Smooth muscle cell (in vitro differentiated cells): ENCODE results near the gene RHBDD2. TPM values are rescaled to one million over a fixed set of nuclear protein-coding genes. Genes with fewer than 3 reads are reported as not detected.

Experiments used
- DNase-seq: peaks from one replicate; lab custom pipeline; 2025; ENCODE audit not compliant: unreplicated experiment; lab: John Stamatoyannopoulos, UW
- H2AFZ ChIP-seq: fragments of 200-600 bp; sonication (generic); 2 replicates; pipeline ENCODE4 v1.6.0; 2016; ENCODE audit warnings: antibody characterized with exemption, low read depth, mild to moderate bottlenecking
- H3F3A ChIP-seq: fragments of 200-600 bp; sonication (generic); 2 replicates; pipeline ENCODE4 v1.6.0; 2017; ENCODE audit warnings: antibody characterized with exemption, low read depth
- H3K27ac ChIP-seq: fragments of 200-600 bp; sonication (generic); 2 replicates; pipeline ENCODE4 v1.5.1; 2016; ENCODE audit warnings: low read depth, mild to moderate bottlenecking
- H3K27me3 ChIP-seq: fragments of 200-600 bp; sonication (generic); 2 replicates; pipeline ENCODE4 v1.6.1; 2016; ENCODE audit warnings: low read depth, mild to moderate bottlenecking
- H3K36me3 ChIP-seq: fragments of 200-600 bp; sonication (generic); 2 replicates; pipeline ENCODE4 v1.5.1; 2016; ENCODE audit warnings: low read depth
- H3K4me1 ChIP-seq: fragments of 200-600 bp; sonication (generic); 2 replicates; pipeline ENCODE4 v1.5.1; 2016; ENCODE audit warnings: low read depth
- H3K4me2 ChIP-seq: fragments of 200-600 bp; sonication (generic); 2 replicates; pipeline ENCODE4 v1.6.0; 2016; ENCODE audit warnings: mild to moderate bottlenecking
- H3K4me3 ChIP-seq: fragments of 200-600 bp; sonication (generic); 2 replicates; pipeline ENCODE4 v1.5.1; 2016; ENCODE audit warnings: mild to moderate bottlenecking
- H3K79me2 ChIP-seq: fragments of 200-600 bp; sonication (generic); 2 replicates; pipeline ENCODE4 v1.6.0; 2016; ENCODE audit warnings: low read depth, mild to moderate bottlenecking
- H3K9ac ChIP-seq: fragments of 200-600 bp; sonication (generic); 2 replicates; pipeline ENCODE4 v1.6.0; 2016; ENCODE audit warnings: low read depth
- H3K9me3 ChIP-seq: fragments of 200-600 bp; sonication (generic); replicated peaks from 2 replicates; pipeline ENCODE4 v1.5.1; 2016; ENCODE audit warnings: low read depth
- H4K20me1 ChIP-seq: fragments of 200-600 bp; sonication (generic); 2 replicates; pipeline ENCODE4 v1.6.0; 2016; ENCODE audit warnings: low read depth
- CTCF ChIP-seq: fragments of 200-600 bp; sonication (generic); IDR thresholded peaks from 2 replicates; pipeline ENCODE4 v1.5.1; 2017; ENCODE audit warnings: borderline replicate concordance, mild to moderate bottlenecking, antibody characterized with exemption; ENCODE audit not compliant: insufficient read depth, poor library complexity, severe bottlenecking
- WGBS: methylation state at CpG from one replicate; pipeline ENCODE4 v1.1.7; 2016; ENCODE audit warnings: low lambda C conversion rate; 5-methylcytosine and 5-hydroxymethylcytosine counted together
- polyA plus RNA-seq: library from polyadenylated mRNA; unstranded; fragments of >200 nt; fragmentation: Nextera tagmentation; extraction: Ambion mirVana; gene quantifications from 2 replicates; pipeline ENCODE4 v1.2.1, GENCODE V29; 2016
- total RNA-seq: library from RNA; depleted of rRNA; stranded (reverse); fragments of >200 nt; gene quantifications from 2 replicates; pipeline ENCODE4 v1.2.3, GENCODE V29; 2014

RHBDD2 gene
- total and polyA plus RNA-seq, 2 experiments from 2014 or later: 43.9 to 105 TPM

DNA sequence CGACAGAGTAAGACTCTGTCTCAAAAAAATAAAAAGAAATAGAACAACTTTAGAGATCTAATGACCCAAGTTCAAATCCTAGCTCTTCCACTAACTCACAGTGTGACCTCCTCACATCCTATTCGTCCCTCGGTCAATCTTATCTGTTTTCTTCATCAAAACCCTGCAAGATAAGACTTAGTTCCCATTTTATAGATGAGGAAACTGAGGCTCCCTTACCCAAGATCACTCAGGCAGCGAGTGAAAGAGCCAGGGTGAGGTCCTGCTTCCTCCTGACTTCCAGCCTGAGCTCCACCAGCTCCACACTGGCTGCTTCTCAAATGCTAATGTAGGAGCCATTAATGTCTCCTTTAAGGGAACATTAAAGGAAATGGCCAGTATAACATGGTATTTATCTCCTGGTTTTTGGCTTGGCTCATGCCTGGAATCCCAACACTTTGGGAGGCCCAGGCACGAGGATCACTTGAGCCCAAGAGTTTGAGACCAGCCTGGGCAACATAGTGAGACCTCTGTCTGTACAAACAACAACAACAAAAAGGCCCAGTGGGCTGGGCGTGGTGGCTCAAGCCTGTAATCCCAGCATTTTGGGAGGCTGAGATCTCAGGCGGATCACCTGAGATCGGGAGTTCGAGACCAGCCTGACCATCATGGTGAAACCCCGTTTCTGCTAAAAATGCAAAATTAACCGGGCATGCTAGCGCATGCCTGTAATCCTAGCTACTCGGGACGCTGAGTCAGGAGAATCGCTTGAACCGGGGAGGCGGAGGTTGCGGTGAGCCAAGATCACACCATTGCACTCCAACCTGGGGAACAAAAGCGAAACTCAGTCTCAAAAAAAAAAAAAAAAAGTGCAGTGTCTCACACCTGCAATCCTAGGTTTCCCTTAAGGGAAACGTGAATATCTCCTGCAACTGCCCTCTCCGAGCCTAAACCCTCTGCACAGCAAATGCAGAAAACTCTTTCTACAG, 3.4 kb upstream of the RHBDD2 start:
- TF ChIP-seq CTCF: no peak

GRCh38 chr7:75876126-75876881, 2.5 kb upstream of the RHBDD2 start:
- H3K4me3 ChIP-seq: no peak overlapping the region
- no peaks in the 10 kb centered on the region for H3F3A ChIP-seq
- no peak for TF ChIP-seq CTCF
- H3K27me3 ChIP-seq: no peaks in the 10 kb centered on the region
- DNase-seq: no peak
- no peak overlapping the region for H3K27ac ChIP-seq
- no peaks in the 10 kb centered on the region for H3K36me3 ChIP-seq
- no peak overlapping the region for H3K4me2 ChIP-seq
- 84% methylated on average over 11 of the region's 11 CpGs for WGBS
- H3K9ac ChIP-seq: no peak overlapping the region
- H3K4me1 ChIP-seq: peaks cover 18% of the 10 kb centered on the region
- H4K20me1 ChIP-seq: peaks cover 6% of the 10 kb centered on the region
- H3K79me2 ChIP-seq: peaks cover 21% of the 10 kb centered on the region
- no peaks in the 10 kb centered on the region for H3K9me3 ChIP-seq
- no peak overlapping the region for H2AFZ ChIP-seq

More for the DNA sequence above, 3.4 kb upstream of the RHBDD2 start:
- H3K36me3 ChIP-seq: no peaks in the 10 kb centered on the region
- H3K4me3 ChIP-seq: no peak overlapping the region
- H4K20me1 ChIP-seq: peaks cover 3% of the 10 kb centered on the region
- H3K4me1 ChIP-seq: peaks cover 9% of the 10 kb centered on the region
- H2AFZ ChIP-seq: no peak overlapping the region
- DNase-seq: no peak
- WGBS: 93% methylated on average over 21 of the region's 21 CpGs
- no peaks in the 10 kb centered on the region for H3K9me3 ChIP-seq
- H3K9ac ChIP-seq: no peak overlapping the region
- peaks cover 15% of the 10 kb centered on the region for H3K79me2 ChIP-seq
- H3F3A ChIP-seq: no peaks in the 10 kb centered on the region
- H3K27me3 ChIP-seq: no peaks in the 10 kb centered on the region
- H3K27ac ChIP-seq: no peak overlapping the region
- no peak overlapping the region for H3K4me2 ChIP-seq

DNA sequence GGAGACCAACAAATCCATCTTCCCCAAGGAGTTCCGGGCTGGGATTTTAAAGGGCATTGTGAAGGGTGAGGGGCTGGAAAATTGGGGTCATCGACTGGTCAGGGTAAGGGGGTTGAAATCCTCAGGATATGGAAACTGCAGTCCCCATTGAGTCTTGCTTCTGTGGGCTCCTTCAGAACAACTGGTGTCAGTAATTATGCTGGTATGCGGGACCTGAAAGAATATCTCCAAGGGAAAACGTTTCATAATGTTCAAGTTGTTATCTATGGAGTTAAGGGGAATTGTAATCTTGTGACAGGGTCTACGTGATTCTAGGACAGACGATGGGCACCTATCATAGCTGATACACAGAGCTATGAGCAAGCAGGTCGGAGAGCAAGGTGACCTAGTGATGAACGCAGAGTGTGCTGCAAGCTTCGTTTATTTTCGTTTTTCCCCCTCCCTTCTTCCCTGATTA, 494 bp upstream of the RHBDD2 start:
- H3K27ac ChIP-seq: peak overlapping the region; percentile 10
- peak overlapping the region; percentile 94 for H2AFZ ChIP-seq
- TF ChIP-seq CTCF: no peak
- no peaks in the 10 kb centered on the region for H3K27me3 ChIP-seq
- WGBS: 37% methylated on average over 10 of the region's 10 CpGs
- no peaks in the 10 kb centered on the region for H3K9me3 ChIP-seq
- no peaks in the 10 kb centered on the region for H3K36me3 ChIP-seq
- no peaks in the 10 kb centered on the region for H3F3A ChIP-seq
- peak overlapping the region; percentile 92 for H3K4me3 ChIP-seq
- H3K4me2 ChIP-seq: peak overlapping the region; percentile 96
- H3K4me1 ChIP-seq: peaks cover 22% of the 10 kb centered on the region
- H4K20me1 ChIP-seq: peaks cover 6% of the 10 kb centered on the region
- no peak overlapping the region for H3K9ac ChIP-seq
- peaks cover 21% of the 10 kb centered on the region for H3K79me2 ChIP-seq
- DNase-seq: no peak
